ENCODE results near the gene PIK3C2A.

The PIK3C2A gene

DNA sequence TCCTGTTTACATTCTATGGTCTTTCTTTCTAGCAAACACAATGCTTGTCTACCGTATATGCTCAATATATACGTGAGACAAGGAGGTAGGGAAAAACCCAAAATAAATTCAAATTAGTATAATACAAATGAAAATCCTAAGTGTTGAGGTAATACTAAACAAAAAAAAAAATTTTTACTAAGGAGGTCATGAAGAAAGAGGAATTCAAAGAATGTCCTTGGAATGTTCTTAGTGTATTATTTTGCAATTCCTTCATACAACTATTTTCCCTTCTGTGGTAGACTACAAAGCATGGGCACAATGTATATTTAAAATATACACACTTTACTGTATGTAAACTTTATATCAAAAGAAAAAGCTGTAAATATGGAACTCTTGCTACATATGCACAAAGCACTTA, 36.4 kb downstream of the PIK3C2A start:
- peak; percentile 73 for DNase-seq (ENCODE audit: low read depth)

DNA sequence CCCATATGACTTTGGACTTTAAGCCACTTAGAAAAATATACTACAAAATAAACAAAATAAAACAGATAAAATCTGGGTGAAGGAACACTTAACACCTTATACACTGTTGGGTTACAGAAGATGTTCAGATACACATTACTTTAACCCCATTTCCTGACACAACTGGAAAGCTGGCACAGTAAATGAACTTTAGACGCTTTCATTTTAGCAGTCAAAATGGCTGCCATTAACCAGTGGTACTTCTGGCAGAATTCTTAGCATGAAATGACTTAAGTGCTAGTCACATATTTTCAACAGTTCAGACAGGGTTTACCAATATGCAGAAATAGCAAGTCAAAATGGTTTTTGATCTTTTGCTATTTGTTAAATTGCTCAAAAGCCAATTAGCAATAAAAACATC, 37.9 kb downstream of the PIK3C2A start:
- Histone ChIP-seq H3K9ac (ENCODE audit: low read length) (no peak overlapping the region), H3K4me3 (ENCODE audit: low read length) (no peak overlapping the region), H3K36me3 (ENCODE audit: control insufficient read depth, insufficient read depth, low read length, severe bottlenecking) (peaks cover 29% of the 10 kb centered on the region), H3K27me3 (replicated peaks; ENCODE audit: control insufficient read depth, insufficient read depth, low read length) (no peaks in the 10 kb centered on the region), H3K9me3 (ENCODE audit: control insufficient read depth, low read length) (no peaks in the 10 kb centered on the region), H3K4me1 (ENCODE audit: control insufficient read depth, insufficient read depth, low read length) (peaks cover 48% of the 10 kb centered on the region)
- no peak for DNase-seq (ENCODE audit: low read depth)

More for the DNA sequence above, 36.4 kb downstream of the PIK3C2A start:
- H3K9me3 ChIP-seq (ENCODE audit: control insufficient read depth, low read length), result no peaks in the 10 kb centered on the region
- H3K36me3 ChIP-seq (ENCODE audit: control insufficient read depth, insufficient read depth, low read length, severe bottlenecking), result peaks cover 29% of the 10 kb centered on the region
- H3K4me3 ChIP-seq (ENCODE audit: low read length), result peak overlapping the region; percentile 33
- peak overlapping the region; percentile 38 for H3K9ac ChIP-seq (ENCODE audit: low read length)
- H3K27me3 ChIP-seq (replicated peaks; ENCODE audit: control insufficient read depth, insufficient read depth, low read length), result no peaks in the 10 kb centered on the region
- peaks cover 43% of the 10 kb centered on the region for H3K4me1 ChIP-seq (ENCODE audit: control insufficient read depth, insufficient read depth, low read length)

GRCh38 chr11:17165247-17165890, 42.4 kb downstream of the PIK3C2A start:
- Histone ChIP-seq H3K4me1 (ENCODE audit: control insufficient read depth, insufficient read depth, low read length) (peaks cover 29% of the 10 kb centered on the region), H3K36me3 (ENCODE audit: control insufficient read depth, insufficient read depth, low read length, severe bottlenecking) (peaks cover 41% of the 10 kb centered on the region), H3K27me3 (replicated peaks; ENCODE audit: control insufficient read depth, insufficient read depth, low read length) (no peaks in the 10 kb centered on the region), H3K9me3 (ENCODE audit: control insufficient read depth, low read length) (no peaks in the 10 kb centered on the region), H3K9ac (ENCODE audit: low read length) (no peak overlapping the region), H3K4me3 (ENCODE audit: low read length) (peak overlapping the region; percentile 14)
- no peak for DNase-seq (ENCODE audit: low read depth)

- Histone ChIP-seq H3K36me3 (ENCODE audit: control insufficient read depth, insufficient read depth, low read length, severe bottlenecking) (peaks cover 45% of the 10 kb centered on the region), H3K27me3 (replicated peaks; ENCODE audit: control insufficient read depth, insufficient read depth, low read length) (no peaks in the 10 kb centered on the region), H3K9me3 (ENCODE audit: control insufficient read depth, low read length) (no peaks in the 10 kb centered on the region), H3K4me3 (ENCODE audit: low read length) (peak overlapping the region; percentile 14), H3K9ac (ENCODE audit: low read length) (no peak overlapping the region), H3K4me1 (ENCODE audit: control insufficient read depth, insufficient read depth, low read length) (peaks cover 22% of the 10 kb centered on the region)
- peak; percentile 43 for DNase-seq (ENCODE audit: low read depth)
These were observed 43.2 kb downstream of the PIK3C2A start for GRCh38 chr11:17164361-17165246.

DNA sequence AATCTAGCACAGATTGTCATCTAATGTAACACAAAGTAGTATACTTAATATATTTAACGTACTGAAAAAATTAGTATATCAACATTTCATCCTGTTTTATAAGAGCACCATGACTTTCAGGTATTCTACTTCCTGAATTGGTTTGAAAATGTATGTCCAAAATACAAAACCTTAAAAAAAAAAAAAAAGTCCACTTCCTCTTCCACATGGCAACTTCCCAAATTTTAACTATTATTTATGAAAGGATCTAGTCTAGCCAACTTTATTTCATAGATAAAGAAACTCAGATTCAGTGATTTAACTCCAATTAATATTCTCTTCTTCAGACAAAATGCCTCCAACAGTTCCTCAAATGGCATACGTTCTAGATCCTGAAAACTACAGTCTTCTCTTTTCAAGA, 44.0 kb downstream of the PIK3C2A start:
- Histone ChIP-seq H3K27me3 (replicated peaks; ENCODE audit: control insufficient read depth, insufficient read depth, low read length) (no peaks in the 10 kb centered on the region), H3K4me1 (ENCODE audit: control insufficient read depth, insufficient read depth, low read length) (peaks cover 21% of the 10 kb centered on the region), H3K36me3 (ENCODE audit: control insufficient read depth, insufficient read depth, low read length, severe bottlenecking) (peaks cover 39% of the 10 kb centered on the region), H3K9ac (ENCODE audit: low read length) (no peak overlapping the region), H3K9me3 (ENCODE audit: control insufficient read depth, low read length) (no peaks in the 10 kb centered on the region), H3K4me3 (ENCODE audit: low read length) (no peak overlapping the region)
- no peak for DNase-seq (ENCODE audit: low read depth)

GRCh38 chr11:17163291-17163690, 44.5 kb downstream of the PIK3C2A start:
- H3K27me3 ChIP-seq (replicated peaks; ENCODE audit: control insufficient read depth, insufficient read depth, low read length), result no peaks in the 10 kb centered on the region
- H3K36me3 ChIP-seq (ENCODE audit: control insufficient read depth, insufficient read depth, low read length, severe bottlenecking), result peaks cover 35% of the 10 kb centered on the region
- no peak overlapping the region for H3K4me3 ChIP-seq (ENCODE audit: low read length)
- H3K9ac ChIP-seq (ENCODE audit: low read length), result no peak overlapping the region
- no peaks in the 10 kb centered on the region for H3K9me3 ChIP-seq (ENCODE audit: control insufficient read depth, low read length)
- H3K4me1 ChIP-seq (ENCODE audit: control insufficient read depth, insufficient read depth, low read length), result peaks cover 21% of the 10 kb centered on the region
- DNase-seq (ENCODE audit: low read depth), result no peak

GRCh38 chr11:17162376-17162775, 45.4 kb downstream of the PIK3C2A start:
- H3K36me3 ChIP-seq (ENCODE audit: control insufficient read depth, insufficient read depth, low read length, severe bottlenecking), result peaks cover 25% of the 10 kb centered on the region
- DNase-seq (ENCODE audit: low read depth), result no peak
- peaks cover 21% of the 10 kb centered on the region for H3K4me1 ChIP-seq (ENCODE audit: control insufficient read depth, insufficient read depth, low read length)
- H3K9ac ChIP-seq (ENCODE audit: low read length), result no peak overlapping the region
- H3K9me3 ChIP-seq (ENCODE audit: control insufficient read depth, low read length), result no peaks in the 10 kb centered on the region
- H3K27me3 ChIP-seq (replicated peaks; ENCODE audit: control insufficient read depth, insufficient read depth, low read length), result no peaks in the 10 kb centered on the region
- H3K4me3 ChIP-seq (ENCODE audit: low read length), result no peak overlapping the region

GRCh38 chr11:17161515-17161914, 46.3 kb downstream of the PIK3C2A start:
- peaks cover 18% of the 10 kb centered on the region for H3K36me3 ChIP-seq (ENCODE audit: control insufficient read depth, insufficient read depth, low read length, severe bottlenecking)
- no peak overlapping the region for H3K9ac ChIP-seq (ENCODE audit: low read length)
- H3K4me3 ChIP-seq (ENCODE audit: low read length), result no peak overlapping the region
- no peak for DNase-seq (ENCODE audit: low read depth)
- H3K9me3 ChIP-seq (ENCODE audit: control insufficient read depth, low read length), result no peaks in the 10 kb centered on the region
- H3K27me3 ChIP-seq (replicated peaks; ENCODE audit: control insufficient read depth, insufficient read depth, low read length), result no peaks in the 10 kb centered on the region
- H3K4me1 ChIP-seq (ENCODE audit: control insufficient read depth, insufficient read depth, low read length), result peaks cover 21% of the 10 kb centered on the region

DNA sequence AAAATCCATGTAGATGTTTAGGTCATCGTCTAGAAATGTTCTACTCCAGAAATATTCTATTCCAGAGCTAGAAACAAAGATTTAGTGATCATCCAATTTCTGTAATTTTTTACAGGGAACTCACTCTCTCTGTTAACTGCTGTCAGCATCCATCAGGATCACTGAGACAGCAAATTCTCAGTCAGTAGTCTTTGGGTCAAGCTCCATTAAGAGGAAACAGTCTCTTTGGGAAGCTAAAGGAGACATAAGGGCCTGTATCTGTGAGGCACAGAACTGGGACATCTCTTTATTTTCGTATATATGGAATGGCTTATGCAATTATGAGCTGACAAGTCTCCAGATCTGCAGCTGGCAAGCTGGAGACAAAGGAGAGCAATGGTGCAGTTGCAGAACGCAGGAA, 48.3 kb downstream of the PIK3C2A start:
- peaks cover 28% of the 10 kb centered on the region for H3K36me3 ChIP-seq (ENCODE audit: control insufficient read depth, insufficient read depth, low read length, severe bottlenecking)
- H3K9me3 ChIP-seq (ENCODE audit: control insufficient read depth, low read length), result no peaks in the 10 kb centered on the region
- H3K4me3 ChIP-seq (ENCODE audit: low read length), result no peak overlapping the region

More for the DNA sequence above, 48.3 kb downstream of the PIK3C2A start:
- Histone ChIP-seq H3K4me1 (ENCODE audit: control insufficient read depth, insufficient read depth, low read length) (peaks cover 12% of the 10 kb centered on the region), H3K9ac (ENCODE audit: low read length) (no peak overlapping the region), H3K27me3 (replicated peaks; ENCODE audit: control insufficient read depth, insufficient read depth, low read length) (no peaks in the 10 kb centered on the region)
- no peak for DNase-seq (ENCODE audit: low read depth)

Measured in adipocyte (in vitro differentiated cells).